ENCODE data around the gene SYT17.

GRCh38 chr16:19278403-19278802, 110.4 kb downstream of the SYT17 start:
- TF ChIP-seq ZBED1 (IDR thresholded peaks at IDR 0.05; ENCODE audit: borderline replicate concordance), result no peak
- no peak for TF ChIP-seq CHD2 (IDR thresholded peaks at IDR 0.05; ENCODE audit: borderline replicate concordance, low read depth, low read length)
- TF ChIP-seq, protein P1, sequence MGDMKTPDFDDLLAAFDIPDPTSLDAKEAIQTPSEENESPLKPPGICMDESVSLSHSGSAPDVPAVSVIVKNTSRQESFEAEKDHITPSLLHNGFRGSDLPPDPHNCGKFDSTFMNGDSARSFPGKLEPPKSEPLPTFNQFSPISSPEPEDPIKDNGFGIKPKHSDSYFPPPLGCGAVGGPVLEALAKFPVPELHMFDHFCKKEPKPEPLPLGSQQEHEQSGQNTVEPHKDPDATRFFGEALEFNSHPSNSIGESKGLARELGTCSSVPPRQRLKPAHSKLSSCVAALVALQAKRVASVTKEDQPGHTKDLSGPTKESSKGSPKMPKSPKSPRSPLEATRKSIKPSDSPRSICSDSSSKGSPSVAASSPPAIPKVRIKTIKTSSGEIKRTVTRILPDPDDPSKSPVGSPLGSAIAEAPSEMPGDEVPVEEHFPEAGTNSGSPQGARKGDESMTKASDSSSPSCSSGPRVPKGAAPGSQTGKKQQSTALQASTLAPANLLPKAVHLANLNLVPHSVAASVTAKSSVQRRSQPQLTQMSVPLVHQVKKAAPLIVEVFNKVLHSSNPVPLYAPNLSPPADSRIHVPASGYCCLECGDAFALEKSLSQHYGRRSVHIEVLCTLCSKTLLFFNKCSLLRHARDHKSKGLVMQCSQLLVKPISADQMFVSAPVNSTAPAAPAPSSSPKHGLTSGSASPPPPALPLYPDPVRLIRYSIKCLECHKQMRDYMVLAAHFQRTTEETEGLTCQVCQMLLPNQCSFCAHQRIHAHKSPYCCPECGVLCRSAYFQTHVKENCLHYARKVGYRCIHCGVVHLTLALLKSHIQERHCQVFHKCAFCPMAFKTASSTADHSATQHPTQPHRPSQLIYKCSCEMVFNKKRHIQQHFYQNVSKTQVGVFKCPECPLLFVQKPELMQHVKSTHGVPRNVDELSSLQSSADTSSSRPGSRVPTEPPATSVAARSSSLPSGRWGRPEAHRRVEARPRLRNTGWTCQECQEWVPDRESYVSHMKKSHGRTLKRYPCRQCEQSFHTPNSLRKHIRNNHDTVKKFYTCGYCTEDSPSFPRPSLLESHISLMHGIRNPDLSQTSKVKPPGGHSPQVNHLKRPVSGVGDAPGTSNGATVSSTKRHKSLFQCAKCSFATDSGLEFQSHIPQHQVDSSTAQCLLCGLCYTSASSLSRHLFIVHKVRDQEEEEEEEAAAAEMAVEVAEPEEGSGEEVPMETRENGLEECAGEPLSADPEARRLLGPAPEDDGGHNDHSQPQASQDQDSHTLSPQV (IDR thresholded peaks at IDR 0.05), result no peak
- no peak for TF ChIP-seq CTCF (IDR thresholded peaks at IDR 0.05 in 2 of 3, conservative IDR thresholded peaks at IDR 0.05 in 1 of 3; ENCODE audit: control insufficient read depth in 2 of 3, extremely low read depth in 1 of 3, insufficient read depth in 1 of 3, low read depth in 3 of 3, low read length in 3 of 3)
- TF ChIP-seq POLR2A (IDR thresholded peaks at IDR 0.05; ENCODE audit: low read depth, low read length), result no peak

Data from GM12878 (cell line).